RWPE2 (cell line): ENCODE data around the gene TTC39C.
A peak's percentile ranks its signal among the peaks of the same experiment; 100 is the strongest.

ENCODE experiments used
- ATAC-seq: fragments of 200-7000 bp; cut with Tn5 transposase; 3 replicates; pipeline ENCODE4 v1.9.1; 2021; ENCODE audit warnings: low read depth
- DNase-seq: peaks from one replicate; pipeline ENCODE4 v3.0.0-alpha.2; 2020; ENCODE audit warnings: low spot score
- H3K27ac ChIP-seq: fragments of 450-650 bp; 2 replicates; pipeline ENCODE4 v1.5.1; 2017; ENCODE audit warnings: mild to moderate bottlenecking; ENCODE audit not compliant: poor library complexity, severe bottlenecking
- H3K27me3 ChIP-seq: fragments of 250-450 bp; sonication (Bioruptor Pico); 2 replicates; pipeline ENCODE4 v1.5.1; 2021; ENCODE audit warnings: mild to moderate bottlenecking, moderate library complexity; ENCODE audit not compliant: insufficient read depth, poor library complexity, severe bottlenecking
- H3K36me3 ChIP-seq: fragments of 250-450 bp; sonication (Bioruptor Pico); 2 replicates; pipeline ENCODE4 v1.5.1; 2020; ENCODE audit warnings: low read depth, mild to moderate bottlenecking, moderate library complexity
- H3K4me1 ChIP-seq: fragments of 250-450 bp; sonication (Bioruptor Pico); 2 replicates; pipeline ENCODE4 v1.5.1; 2021; ENCODE audit warnings: mild to moderate bottlenecking, moderate library complexity; ENCODE audit not compliant: insufficient read depth, poor library complexity, severe bottlenecking
- H3K4me3 ChIP-seq: fragments of 250-450 bp; sonication (Bioruptor Pico); 2 replicates; pipeline ENCODE4 v1.5.1; 2021; ENCODE audit warnings: mild to moderate bottlenecking, moderate library complexity; ENCODE audit not compliant: severe bottlenecking
- H3K9me3 ChIP-seq: fragments of 250-450 bp; sonication (Bioruptor Pico); 2 replicates; pipeline ENCODE4 v1.5.1; 2021; ENCODE audit warnings: mild to moderate bottlenecking, moderate library complexity; ENCODE audit not compliant: severe bottlenecking
- CTCF ChIP-seq: fragments of 450-650 bp; IDR thresholded peaks from one replicate; pipeline ENCODE4 v1.5.1; 2017; ENCODE audit warnings: mild to moderate bottlenecking, moderate library complexity; ENCODE audit not compliant: poor library complexity, severe bottlenecking

The TTC39C gene

GRCh38 chr18:23972453-23972852, 42.1 kb upstream of the TTC39C start:
- no peaks in the 10 kb centered on the region for H3K4me1 ChIP-seq
- H3K36me3 ChIP-seq, result no peaks in the 10 kb centered on the region
- no peak overlapping the region for H3K27ac ChIP-seq
- no peak overlapping the region for H3K4me3 ChIP-seq
- peak; percentile 31; the same call in 1 of the 3 replicates for ATAC-seq
- no peak for TF ChIP-seq CTCF
- H3K27me3 ChIP-seq, result peaks cover 7% of the 10 kb centered on the region
- DNase-seq, result no peak
- no peaks in the 10 kb centered on the region for H3K9me3 ChIP-seq

- Histone ChIP-seq H3K9me3 (no peaks in the 10 kb centered on the region), H3K27me3 (peaks cover 7% of the 10 kb centered on the region), H3K36me3 (no peaks in the 10 kb centered on the region), H3K27ac (no peak overlapping the region), H3K4me1 (no peaks in the 10 kb centered on the region), H3K4me3 (no peak overlapping the region)
- TF ChIP-seq CTCF, result no peak
- no peak for DNase-seq
- ATAC-seq, result no peak
Measured at GRCh38 chr18:23977103-23977502, 37.5 kb upstream of the TTC39C start.

- Histone ChIP-seq H3K36me3 (no peaks in the 10 kb centered on the region), H3K27me3 (peaks cover 7% of the 10 kb centered on the region), H3K27ac (no peak overlapping the region), H3K9me3 (no peaks in the 10 kb centered on the region), H3K4me1 (no peaks in the 10 kb centered on the region), H3K4me3 (no peak overlapping the region)
- DNase-seq (no peak), ATAC-seq (no peak)
- no peak for TF ChIP-seq CTCF
Measured at GRCh38 chr18:23977719-23978483, 36.7 kb upstream of the TTC39C start.

- Histone ChIP-seq H3K27ac (no peak overlapping the region), H3K4me1 (no peaks in the 10 kb centered on the region), H3K9me3 (no peaks in the 10 kb centered on the region), H3K4me3 (no peak overlapping the region), H3K36me3 (no peaks in the 10 kb centered on the region), H3K27me3 (peaks cover 2% of the 10 kb centered on the region)
- TF ChIP-seq CTCF, result no peak
- no peak for ATAC-seq
- DNase-seq, result no peak
Measured at GRCh38 chr18:23981369-23981980, 33.1 kb upstream of the TTC39C start.
